Suprapubic skin (tissue), 4 donors: ENCODE measurements around the gene PGBD5. TPM values are rescaled to one million over a fixed set of nuclear protein-coding genes. Genes with fewer than 3 reads are reported as not detected.

Source experiments
- DNase-seq, 2 donors: peaks; one replicate each; pipeline ENCODE4 v3.0.0-alpha.2; 2019; ENCODE audit warnings: low spot score in 2 of 2
- H3K27ac ChIP-seq: fragments of 200-600 bp; sonication (generic); one replicate; pipeline ENCODE4 v1.5.1; 2019
- H3K27me3 ChIP-seq: fragments of 200-600 bp; sonication (generic); one replicate; pipeline ENCODE4 v1.5.1; 2019
- H3K36me3 ChIP-seq: fragments of 200-600 bp; sonication (generic); one replicate; pipeline ENCODE4 v1.5.1; 2019
- H3K4me1 ChIP-seq: fragments of 200-600 bp; sonication (generic); one replicate; pipeline ENCODE4 v1.5.1; 2019
- H3K4me3 ChIP-seq: fragments of 200-600 bp; sonication (generic); one replicate; pipeline ENCODE4 v1.5.1; 2019; ENCODE audit warnings: mild to moderate bottlenecking
- H3K9me3 ChIP-seq: fragments of 200-600 bp; sonication (generic); one replicate; pipeline ENCODE4 v1.5.1; 2019
- EP300 ChIP-seq: sonication (generic); formaldehyde crosslinking; IDR thresholded peaks from one replicate; pipeline ENCODE4 v1.6.1; 2017; ENCODE audit warnings: antibody characterized with exemption
- POLR2A ChIP-seq, 2 donors: fragments of 450-650 bp; IDR thresholded peaks; one replicate each; pipeline ENCODE4 v1.6.1; 2017; ENCODE audit warnings: antibody characterized with exemption in 2 of 2, mild to moderate bottlenecking in 2 of 2, moderate library complexity in 2 of 2
- POLR2AphosphoS5 ChIP-seq, 3 donors: sonication (generic); formaldehyde crosslinking; IDR thresholded peaks; one replicate each; pipeline ENCODE4 v1.6.1; 2017; ENCODE audit warnings: antibody characterized with exemption in 3 of 3
- WGBS: methylation state at CpG from one replicate; pipeline ENCODE4 v1.1.5; 2018; 5-methylcytosine and 5-hydroxymethylcytosine counted together
- total RNA-seq, 4 donors: library from RNA; depleted of rRNA; stranded (reverse); fragments of >200 nt; gene quantifications; one replicate each; pipeline ENCODE4 v1.1.0, GENCODE V29; 2016
- TF ChIP-seq, protein P1 (sequence below), 2 donors: fragments of 200-600 bp in 1 of 2; fragments of 450-650 bp in 1 of 2; sonication (generic) in 1 of 2; IDR thresholded peaks; one replicate each; pipeline ENCODE4 v1.5.1; 2016 to 2019; ENCODE audit warnings: antibody characterized with exemption in 2 of 2, mild to moderate bottlenecking in 1 of 2, moderate library complexity in 1 of 2

Gene PGBD5
- total RNA-seq, 4 donors from 2014 or later: 0.16 to 1.4 (median 0.51) TPM

DNA sequence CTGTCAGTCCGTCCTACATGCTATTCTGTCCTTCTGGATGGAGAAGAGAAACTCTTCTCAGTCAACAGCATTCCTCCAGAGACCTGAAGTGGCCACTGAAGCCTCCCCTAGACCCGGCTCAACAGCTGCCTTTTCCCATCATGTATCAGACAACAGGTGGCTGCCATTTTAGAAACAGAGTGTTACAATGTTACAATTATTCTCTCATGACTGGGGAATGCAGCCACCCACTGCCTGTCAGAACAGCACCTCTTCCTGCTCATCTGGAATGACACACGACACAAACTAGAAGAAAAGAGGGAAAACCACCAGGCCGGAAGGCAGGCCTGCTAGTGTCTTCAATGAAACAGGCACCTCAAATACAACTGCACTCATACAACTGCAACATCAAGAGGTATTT, 105.3 kb downstream of the PGBD5 start:
- no peak overlapping the region for H3K27ac ChIP-seq
- 73% methylated on average over 4 of the region's 4 CpGs for WGBS
- peaks cover 7% of the 10 kb centered on the region for H3K27me3 ChIP-seq
- H3K4me1 ChIP-seq: no peaks in the 10 kb centered on the region
- no peaks in the 10 kb centered on the region for H3K36me3 ChIP-seq
- no peak overlapping the region for H3K4me3 ChIP-seq
- TF ChIP-seq POLR2AphosphoS5 (IDR thresholded peaks at IDR 0.05): no peak
- DNase-seq: peak in 1 of 2 donors; percentile 16
- no peaks in the 10 kb centered on the region for H3K9me3 ChIP-seq

DNA sequence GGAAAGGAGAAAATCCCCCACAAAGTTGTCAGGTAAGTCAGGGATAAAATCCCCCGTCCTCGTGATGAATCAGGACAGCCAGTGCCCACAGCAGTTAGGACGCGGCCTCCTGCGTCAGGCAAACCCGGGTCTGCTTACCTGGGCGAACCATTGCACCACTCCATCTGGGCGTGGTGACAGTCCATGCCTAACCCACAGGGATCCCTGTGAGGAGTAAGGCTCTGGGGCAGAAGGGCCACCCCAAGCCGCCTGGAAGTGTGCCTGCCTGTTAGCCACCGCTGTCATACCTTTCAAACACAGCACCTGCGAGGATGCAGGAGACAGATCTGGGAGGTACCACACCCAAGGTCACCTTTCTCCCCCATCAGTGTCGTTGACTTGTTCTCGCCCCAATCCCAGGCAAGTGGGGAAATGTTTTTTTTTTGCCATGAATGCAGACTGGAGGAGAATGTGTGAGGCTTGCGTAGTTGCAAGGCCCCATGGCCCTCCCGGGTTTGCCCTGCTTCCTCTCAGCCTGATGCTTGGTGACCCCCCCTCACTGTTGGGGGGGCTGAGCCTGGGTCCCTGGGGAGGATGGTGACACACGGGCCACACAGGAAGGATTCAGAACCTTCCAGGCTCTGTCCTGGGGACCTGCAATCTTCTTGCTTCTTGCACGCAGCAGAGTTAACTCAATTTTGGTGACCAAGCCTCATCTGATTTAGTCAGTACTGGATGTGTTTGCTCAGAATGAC, 107.0 kb downstream of the PGBD5 start:
- Histone ChIP-seq H3K36me3 (no peaks in the 10 kb centered on the region), H3K27ac (no peak overlapping the region), H3K9me3 (no peaks in the 10 kb centered on the region), H3K4me1 (no peaks in the 10 kb centered on the region), H3K27me3 (peaks cover 7% of the 10 kb centered on the region), H3K4me3 (no peak overlapping the region)
- peak in 1 of 2 donors; percentile 24 for DNase-seq
- TF ChIP-seq POLR2A (IDR thresholded peaks at IDR 0.05) (no peak), EP300 (no peak), POLR2AphosphoS5 (IDR thresholded peaks at IDR 0.05) (no peak)
- TF ChIP-seq, protein P1, sequence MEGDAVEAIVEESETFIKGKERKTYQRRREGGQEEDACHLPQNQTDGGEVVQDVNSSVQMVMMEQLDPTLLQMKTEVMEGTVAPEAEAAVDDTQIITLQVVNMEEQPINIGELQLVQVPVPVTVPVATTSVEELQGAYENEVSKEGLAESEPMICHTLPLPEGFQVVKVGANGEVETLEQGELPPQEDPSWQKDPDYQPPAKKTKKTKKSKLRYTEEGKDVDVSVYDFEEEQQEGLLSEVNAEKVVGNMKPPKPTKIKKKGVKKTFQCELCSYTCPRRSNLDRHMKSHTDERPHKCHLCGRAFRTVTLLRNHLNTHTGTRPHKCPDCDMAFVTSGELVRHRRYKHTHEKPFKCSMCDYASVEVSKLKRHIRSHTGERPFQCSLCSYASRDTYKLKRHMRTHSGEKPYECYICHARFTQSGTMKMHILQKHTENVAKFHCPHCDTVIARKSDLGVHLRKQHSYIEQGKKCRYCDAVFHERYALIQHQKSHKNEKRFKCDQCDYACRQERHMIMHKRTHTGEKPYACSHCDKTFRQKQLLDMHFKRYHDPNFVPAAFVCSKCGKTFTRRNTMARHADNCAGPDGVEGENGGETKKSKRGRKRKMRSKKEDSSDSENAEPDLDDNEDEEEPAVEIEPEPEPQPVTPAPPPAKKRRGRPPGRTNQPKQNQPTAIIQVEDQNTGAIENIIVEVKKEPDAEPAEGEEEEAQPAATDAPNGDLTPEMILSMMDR (IDR thresholded peaks at IDR 0.05): no peak
- WGBS: 90% methylated on average over 16 of the region's 17 CpGs

DNA sequence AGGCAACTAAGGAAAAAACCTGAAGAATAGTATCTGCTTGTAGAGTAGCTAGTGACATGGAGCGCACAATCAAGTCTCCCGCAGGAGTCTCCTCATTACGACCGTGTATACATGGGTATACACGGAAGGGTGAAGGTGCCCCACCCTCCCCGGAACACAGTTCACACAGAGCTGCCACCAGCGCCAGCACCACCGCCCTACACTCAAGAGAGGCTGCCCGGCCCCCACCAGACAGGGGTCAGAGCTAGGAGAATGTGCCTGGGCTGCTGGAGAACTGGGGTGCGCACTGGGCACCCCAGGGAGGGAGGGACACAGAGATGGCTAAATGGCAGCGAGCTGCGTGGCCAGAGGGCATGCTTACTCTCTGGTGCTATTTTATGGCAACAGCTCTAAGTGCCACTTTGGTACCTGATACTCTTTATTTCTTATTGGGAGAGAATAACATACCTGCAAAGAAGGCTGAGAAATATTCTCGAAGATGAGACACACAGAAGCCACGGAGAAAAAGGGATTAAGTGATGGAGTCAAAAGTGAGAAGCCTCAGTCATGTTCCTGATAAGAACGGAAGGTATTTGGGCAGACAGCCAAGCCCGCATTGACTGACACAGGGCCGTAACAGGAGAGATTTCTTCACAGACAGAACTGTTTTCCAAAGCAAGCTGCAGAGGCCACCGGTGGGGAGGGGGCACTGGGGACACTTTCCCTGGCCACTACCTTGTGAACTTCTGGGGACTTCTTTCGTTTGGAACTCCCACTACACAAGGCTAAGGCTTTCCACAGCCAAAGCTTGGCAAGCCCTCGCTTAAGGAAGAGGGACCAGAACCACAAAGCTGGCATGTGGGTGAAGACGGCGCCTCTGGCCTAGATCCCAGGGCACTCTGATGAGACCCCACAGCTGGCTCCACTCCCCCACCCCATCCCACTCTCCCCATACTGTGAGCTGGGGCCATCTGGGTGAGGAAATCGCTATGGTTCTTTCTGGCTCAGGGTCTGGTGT, 108.0 kb downstream of the PGBD5 start:
- Histone ChIP-seq H3K27ac (no peak overlapping the region), H3K36me3 (no peaks in the 10 kb centered on the region), H3K9me3 (no peaks in the 10 kb centered on the region), H3K27me3 (peaks cover 7% of the 10 kb centered on the region), H3K4me1 (no peaks in the 10 kb centered on the region), H3K4me3 (no peak overlapping the region)
- 63% methylated on average over 20 of the region's 23 CpGs for WGBS
- peak in 1 of 2 donors; percentile 56 for DNase-seq
- TF ChIP-seq EP300 (no peak), POLR2A (IDR thresholded peaks at IDR 0.05) (no peak), POLR2AphosphoS5 (IDR thresholded peaks at IDR 0.05) (no peak)
- TF ChIP-seq, protein P1 (IDR thresholded peaks at IDR 0.05): no peak

DNA sequence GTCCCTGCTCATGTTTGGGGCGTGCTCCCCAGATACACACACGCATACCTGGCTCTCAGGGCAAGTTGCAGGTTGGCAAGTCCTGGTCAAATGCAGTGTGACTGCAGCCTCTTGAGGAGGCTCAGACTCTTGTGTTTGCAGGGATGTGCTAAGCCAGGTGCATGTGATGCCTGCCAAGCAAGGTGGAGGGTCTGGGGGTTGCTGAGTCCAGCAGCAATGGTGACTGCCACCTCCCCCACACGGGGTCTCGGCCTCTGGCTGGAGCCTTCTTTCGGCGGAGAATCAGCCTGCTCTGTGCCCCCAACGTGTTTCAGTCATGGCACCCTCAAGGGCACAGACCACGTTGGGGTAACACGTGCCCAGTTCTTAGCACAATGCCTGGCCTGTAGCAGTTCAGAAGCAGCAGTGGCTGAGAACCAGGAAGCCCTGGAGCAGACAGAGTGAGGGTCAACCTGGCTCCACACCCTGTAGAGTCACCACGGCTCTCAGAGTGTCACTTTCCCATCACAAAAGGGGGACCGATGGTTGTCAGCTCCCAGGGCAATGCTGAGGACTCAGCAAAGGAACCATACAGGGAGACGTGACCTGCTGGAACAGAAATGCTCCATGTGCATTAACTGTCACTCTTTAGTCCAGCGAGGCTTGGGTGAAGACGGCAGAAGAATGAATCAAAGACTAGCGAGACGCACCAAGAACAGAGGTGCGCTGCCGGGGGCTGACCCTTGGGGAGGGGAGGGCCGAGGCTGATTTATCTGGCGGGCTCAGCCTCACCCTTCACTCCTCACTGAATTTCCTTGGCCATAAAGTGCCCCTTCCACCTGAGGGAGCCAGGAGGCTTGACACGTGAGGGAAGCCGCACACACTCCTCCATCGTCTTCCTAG, 109.0 kb downstream of the PGBD5 start:
- peak in 1 of 2 donors; percentile 43 for DNase-seq
- WGBS: 89% methylated on average over 23 of the region's 23 CpGs
- Histone ChIP-seq H3K4me1 (no peaks in the 10 kb centered on the region), H3K27ac (no peak overlapping the region), H3K36me3 (no peaks in the 10 kb centered on the region), H3K4me3 (no peak overlapping the region), H3K9me3 (no peaks in the 10 kb centered on the region), H3K27me3 (peaks cover 7% of the 10 kb centered on the region)
- TF ChIP-seq, protein P1 (IDR thresholded peaks at IDR 0.05): no peak
- TF ChIP-seq POLR2AphosphoS5 (IDR thresholded peaks at IDR 0.05): no peak
- no peak for TF ChIP-seq POLR2A (IDR thresholded peaks at IDR 0.05)
- no peak for TF ChIP-seq EP300

DNA sequence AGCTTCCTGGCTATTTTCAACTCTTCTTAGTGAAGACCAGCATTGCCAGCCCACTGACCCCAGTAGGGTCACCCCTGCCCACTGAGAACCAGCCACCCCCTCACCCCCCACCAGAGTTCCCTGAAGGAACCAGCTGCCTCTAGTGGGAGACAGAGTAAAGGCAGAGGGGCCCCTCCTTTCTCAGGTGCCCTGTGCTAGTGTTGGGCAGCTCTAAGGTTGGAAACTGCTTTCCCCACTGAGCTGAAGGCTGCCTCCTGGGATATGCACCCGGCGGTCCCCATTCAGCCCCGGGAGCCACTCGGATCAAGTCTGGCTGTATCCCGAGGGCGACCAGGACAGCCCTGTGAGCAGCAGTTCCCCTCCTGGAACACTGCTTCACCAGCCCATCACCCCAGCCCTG, 111.0 kb downstream of the PGBD5 start:
- Histone ChIP-seq H3K4me1 (peaks cover 3% of the 10 kb centered on the region), H3K36me3 (no peaks in the 10 kb centered on the region), H3K4me3 (no peak overlapping the region), H3K27me3 (peaks cover 7% of the 10 kb centered on the region), H3K9me3 (no peaks in the 10 kb centered on the region), H3K27ac (no peak overlapping the region)
- 98% methylated on average over 6 of the region's 6 CpGs for WGBS
- TF ChIP-seq, protein P1 (IDR thresholded peaks at IDR 0.05): no peak
- TF ChIP-seq POLR2A (IDR thresholded peaks at IDR 0.05): no peak
- no peak for TF ChIP-seq POLR2AphosphoS5 (IDR thresholded peaks at IDR 0.05)
- TF ChIP-seq EP300: no peak
- peak in 1 of 2 donors; percentile 22 for DNase-seq
